ENCODE measurements around the gene SPOCK2. TPM values are rescaled to one million over a fixed set of nuclear protein-coding genes. Genes with fewer than 3 reads are reported as not detected.
"Not testable (repeated sequence)": the region's sequence is repeated elsewhere in the genome, so short reads cannot be mapped to it uniquely, and the experiment has no call there.

SPOCK2 gene
- total RNA-seq: 100 to 1,000 TPM; 423 to 424 TPM

GRCh38 chr10:72087969-72088888 lies at the start of gene SPOCK2:
Gene SPOCK2 (minus strand): TSS chr10:72088551. CDS start chr10:72088328, 223 bp downstream.
- H3K4me3 Mint-ChIP-seq: peak within 1 kb of the TSS; percentile 99
- H3K27me3 Mint-ChIP-seq: no peaks in the 10 kb centered on the region
- H3K27ac Mint-ChIP-seq: peak within 1 kb of the TSS; percentile 100
- CTCF ChIA-PET: interaction anchor here (0.6 to 1.4 kb wide), 6 partner anchors 12 to 517 kb away, joined by 3 to 5 read pairs (median 4); no protein-coding TSS in a partner anchor
- POLR2A ChIA-PET: interaction anchor here (0.8 to 1.0 kb wide), 3 partner anchors 9 to 28 kb away, joined by 3 to 4 read pairs (median 4); no protein-coding TSS in a partner anchor
- peak; percentile 81 for DNase-seq
- peaks cover 46% of the 10 kb centered on the region for H3K36me3 Mint-ChIP-seq (ENCODE audit: low read depth)
- H3K4me1 Mint-ChIP-seq: peaks cover 54% of the 10 kb centered on the region
- no peaks in the 10 kb centered on the region for H3K9me3 Mint-ChIP-seq

- POLR2A ChIA-PET: no interaction called here
- DNase-seq: no peak
- H3K4me1 Mint-ChIP-seq: peaks cover 31% of the 10 kb centered on the region
Observed at GRCh38 chr10:72137583-72137982, 49.2 kb upstream of the SPOCK2 start.

GRCh38 chr10:72136225-72136624 lies 47.9 kb upstream of the SPOCK2 start:
- ChIA-PET POLR2A (interaction anchor here (0.7 kb wide), 1 partner anchor 1039 kb away, joined by 3 read pairs; no protein-coding TSS in a partner anchor), CTCF (interaction anchor here (0.6 to 3.4 kb wide), 4 partner anchors 10 to 192 kb away, joined by 3 to 14 read pairs (median 3); no protein-coding TSS in a partner anchor)
- peaks cover 22% of the 10 kb centered on the region for H3K36me3 Mint-ChIP-seq (ENCODE audit: low read depth)
- H3K9me3 Mint-ChIP-seq, H3K4me3 Mint-ChIP-seq, H3K27me3 Mint-ChIP-seq, H3K27ac Mint-ChIP-seq, DNase-seq: not testable (repeated sequence)
- H3K4me1 Mint-ChIP-seq: peaks cover 35% of the 10 kb centered on the region

More at GRCh38 chr10:72137583-72137982, 49.2 kb upstream of the SPOCK2 start:
- Mint-ChIP-seq H3K27me3 (no peaks in the 10 kb centered on the region), H3K9me3 (no peaks in the 10 kb centered on the region), H3K4me3 (no peak overlapping the region), H3K36me3 (ENCODE audit: low read depth) (peaks cover 18% of the 10 kb centered on the region), H3K27ac (no peak overlapping the region)
- CTCF ChIA-PET: interaction anchor here (0.6 to 3.4 kb wide), 5 partner anchors 11 to 194 kb away, joined by 3 to 14 read pairs (median 4); no protein-coding TSS in a partner anchor

- H3K27ac Mint-ChIP-seq: peak overlapping the region; percentile 38
- no peaks in the 10 kb centered on the region for H3K27me3 Mint-ChIP-seq
- peaks cover 37% of the 10 kb centered on the region for H3K4me1 Mint-ChIP-seq
- ChIA-PET POLR2A (no interaction called here), CTCF (interaction anchor here (0.7 to 3.4 kb wide), 3 partner anchors 9 to 1596 kb away, joined by 3 to 14 read pairs (median 3); no protein-coding TSS in a partner anchor)
- H3K9me3 Mint-ChIP-seq: no peaks in the 10 kb centered on the region
- H3K36me3 Mint-ChIP-seq (ENCODE audit: low read depth): peaks cover 26% of the 10 kb centered on the region
- no peak overlapping the region for H3K4me3 Mint-ChIP-seq
- DNase-seq: no peak
Observed at GRCh38 chr10:72134785-72135767, 46.7 kb upstream of the SPOCK2 start.

GRCh38 chr10:72133517-72133916 lies 45.2 kb upstream of the SPOCK2 start:
- ChIA-PET CTCF (interaction anchor here (0.9 to 2.0 kb wide), 5 partner anchors 9 to 204 kb away, joined by 3 to 11 read pairs (median 4); no protein-coding TSS in a partner anchor), POLR2A (no interaction called here)
- Mint-ChIP-seq H3K4me3 (no peak overlapping the region), H3K9me3 (no peaks in the 10 kb centered on the region), H3K36me3 (ENCODE audit: low read depth) (peaks cover 28% of the 10 kb centered on the region), H3K27ac (no peak overlapping the region), H3K4me1 (peaks cover 40% of the 10 kb centered on the region), H3K27me3 (no peaks in the 10 kb centered on the region)
- no peak for DNase-seq

- H3K9me3 Mint-ChIP-seq: no peaks in the 10 kb centered on the region
- no peak for DNase-seq
- H3K36me3 Mint-ChIP-seq (ENCODE audit: low read depth): peaks cover 30% of the 10 kb centered on the region
- no peak overlapping the region for H3K27ac Mint-ChIP-seq
- H3K4me1 Mint-ChIP-seq: peaks cover 37% of the 10 kb centered on the region
- H3K4me3 Mint-ChIP-seq: no peak overlapping the region
- CTCF ChIA-PET: interaction anchor here (0.6 to 2.0 kb wide), 8 partner anchors 8 to 204 kb away, joined by 3 to 11 read pairs (median 3); no protein-coding TSS in a partner anchor
- H3K27me3 Mint-ChIP-seq: no peaks in the 10 kb centered on the region
- POLR2A ChIA-PET: no interaction called here
Observed at GRCh38 chr10:72132854-72133253, 44.5 kb upstream of the SPOCK2 start.

GRCh38 chr10:72127571-72127970 lies 39.2 kb upstream of the SPOCK2 start:
- Mint-ChIP-seq H3K27me3 (no peaks in the 10 kb centered on the region), H3K27ac (no peak overlapping the region), H3K36me3 (ENCODE audit: low read depth) (peaks cover 17% of the 10 kb centered on the region), H3K4me3 (no peak overlapping the region), H3K9me3 (no peaks in the 10 kb centered on the region), H3K4me1 (peaks cover 34% of the 10 kb centered on the region)
- no peak for DNase-seq
- POLR2A ChIA-PET: interaction anchor here (0.6 kb wide), 1 partner anchor 133 kb away, joined by 9 read pairs; no protein-coding TSS in a partner anchor
- CTCF ChIA-PET: interaction anchor here (0.6 to 3.9 kb wide), 8 partner anchors 9 to 853 kb away, joined by 3 to 20 read pairs (median 3); no protein-coding TSS in a partner anchor

- no peaks in the 10 kb centered on the region for H3K9me3 Mint-ChIP-seq
- H3K4me3 Mint-ChIP-seq: no peak overlapping the region
- H3K27ac Mint-ChIP-seq: no peak overlapping the region
- peaks cover 38% of the 10 kb centered on the region for H3K4me1 Mint-ChIP-seq
- peaks cover 18% of the 10 kb centered on the region for H3K36me3 Mint-ChIP-seq (ENCODE audit: low read depth)
- ChIA-PET POLR2A (interaction anchor here (0.6 kb wide), 1 partner anchor 134 kb away, joined by 9 read pairs; no protein-coding TSS in a partner anchor), CTCF (interaction anchor here (0.6 to 3.9 kb wide), 17 partner anchors 10 to 854 kb away, joined by 3 to 20 read pairs (median 3); partner anchors contain the start of gene ANAPC16)
- no peak for DNase-seq
- H3K27me3 Mint-ChIP-seq: no peaks in the 10 kb centered on the region
Observed at GRCh38 chr10:72126872-72127232, 38.5 kb upstream of the SPOCK2 start.

GRCh38 chr10:72126184-72126871 lies 38.0 kb upstream of the SPOCK2 start:
- Mint-ChIP-seq H3K27ac (no peak overlapping the region), H3K36me3 (ENCODE audit: low read depth) (peaks cover 21% of the 10 kb centered on the region), H3K4me1 (peaks cover 43% of the 10 kb centered on the region), H3K27me3 (no peaks in the 10 kb centered on the region), H3K9me3 (no peaks in the 10 kb centered on the region), H3K4me3 (no peak overlapping the region)
- POLR2A ChIA-PET: no interaction called here
- CTCF ChIA-PET: interaction anchor here (0.7 to 3.9 kb wide), 17 partner anchors 11 to 708 kb away, joined by 3 to 20 read pairs (median 3); partner anchors contain the start of gene ANAPC16
- no peak for DNase-seq

GRCh38 chr10:72124989-72125388 lies 36.6 kb upstream of the SPOCK2 start:
- DNase-seq: no peak
- ChIA-PET CTCF (interaction anchor here (0.6 to 3.9 kb wide), 9 partner anchors 8 to 213 kb away, joined by 3 to 20 read pairs (median 4); no protein-coding TSS in a partner anchor), POLR2A (no interaction called here)
- no peaks in the 10 kb centered on the region for H3K9me3 Mint-ChIP-seq
- peaks cover 41% of the 10 kb centered on the region for H3K4me1 Mint-ChIP-seq
- peaks cover 21% of the 10 kb centered on the region for H3K36me3 Mint-ChIP-seq (ENCODE audit: low read depth)
- no peak overlapping the region for H3K27ac Mint-ChIP-seq
- H3K4me3 Mint-ChIP-seq: no peak overlapping the region
- H3K27me3 Mint-ChIP-seq: no peaks in the 10 kb centered on the region

- no peak overlapping the region for H3K27ac Mint-ChIP-seq
Observed at GRCh38 chr10:72124381-72124780, 36.0 kb upstream of the SPOCK2 start.

More at GRCh38 chr10:72124381-72124780, 36.0 kb upstream of the SPOCK2 start:
- Mint-ChIP-seq H3K4me3 (no peak overlapping the region), H3K36me3 (ENCODE audit: low read depth) (peaks cover 24% of the 10 kb centered on the region), H3K4me1 (peaks cover 43% of the 10 kb centered on the region), H3K27me3 (no peaks in the 10 kb centered on the region), H3K9me3 (no peaks in the 10 kb centered on the region)
- POLR2A ChIA-PET: no interaction called here
- CTCF ChIA-PET: interaction anchor here (0.7 to 2.6 kb wide), 6 partner anchors 9 to 227 kb away, joined by 3 to 10 read pairs (median 4); no protein-coding TSS in a partner anchor
- no peak for DNase-seq

All from activated CD4-positive, alpha-beta T cell treated with anti-CD3 and anti-CD28 coated beads, Interleukin-2, amount 10 ng/mL, durations not matched to agents 7 days and 5 days (primary cell).